ENCODE results near the gene GCDH.

The GCDH gene

GRCh38 chr19:12918253-12918652, 27.3 kb downstream of the GCDH start:
- peaks cover 13% of the 10 kb centered on the region for H3K27me3 ChIP-seq (ENCODE audit: insufficient read depth, low read length)
- H3K36me3 ChIP-seq (ENCODE audit: insufficient read depth, low read depth, low read length): peaks cover 11% of the 10 kb centered on the region
- no peak overlapping the region for H3K4me3 ChIP-seq (ENCODE audit: low read length)
- no peak overlapping the region for H3K9ac ChIP-seq (ENCODE audit: low read depth, low read length)
- peaks cover 9% of the 10 kb centered on the region; the same call in 1 of the 2 replicates for H3K4me1 ChIP-seq (ENCODE audit: insufficient read depth, low read length)
- H3K27ac ChIP-seq (ENCODE audit: low read length): no peak overlapping the region
- H3K9me3 ChIP-seq (ENCODE audit: insufficient read depth, low read depth, low read length): no peaks in the 10 kb centered on the region

GRCh38 chr19:12921047-12921446, 30.1 kb downstream of the GCDH start:
- H3K27me3 ChIP-seq (ENCODE audit: insufficient read depth, low read length): peaks cover 13% of the 10 kb centered on the region
- H3K4me3 ChIP-seq (ENCODE audit: low read length): no peak overlapping the region
- H3K4me1 ChIP-seq (ENCODE audit: insufficient read depth, low read length): no peaks in the 10 kb centered on the region
- no peak overlapping the region for H3K27ac ChIP-seq (ENCODE audit: low read length)
- no peak overlapping the region for H3K9ac ChIP-seq (ENCODE audit: low read depth, low read length)
- peaks cover 36% of the 10 kb centered on the region for H3K36me3 ChIP-seq (ENCODE audit: insufficient read depth, low read depth, low read length)
- no peaks in the 10 kb centered on the region for H3K9me3 ChIP-seq (ENCODE audit: insufficient read depth, low read depth, low read length)

GRCh38 chr19:12922959-12923358, 32.0 kb downstream of the GCDH start:
- H3K9me3 ChIP-seq (ENCODE audit: insufficient read depth, low read depth, low read length): no peaks in the 10 kb centered on the region
- peaks cover 51% of the 10 kb centered on the region for H3K36me3 ChIP-seq (ENCODE audit: insufficient read depth, low read depth, low read length)

GRCh38 chr19:12924621-12925310, 33.8 kb downstream of the GCDH start:
- Histone ChIP-seq H3K9me3 (ENCODE audit: insufficient read depth, low read depth, low read length) (no peaks in the 10 kb centered on the region), H3K4me3 (ENCODE audit: low read length) (no peak overlapping the region), H3K36me3 (ENCODE audit: insufficient read depth, low read depth, low read length) (peaks cover 69% of the 10 kb centered on the region), H3K4me1 (ENCODE audit: insufficient read depth, low read length) (no peaks in the 10 kb centered on the region), H3K27me3 (ENCODE audit: insufficient read depth, low read length) (no peaks in the 10 kb centered on the region), H3K9ac (ENCODE audit: low read depth, low read length) (no peak overlapping the region), H3K27ac (ENCODE audit: low read length) (no peak overlapping the region)

More at GRCh38 chr19:12922959-12923358, 32.0 kb downstream of the GCDH start:
- no peak overlapping the region for H3K9ac ChIP-seq (ENCODE audit: low read depth, low read length)
- no peaks in the 10 kb centered on the region for H3K4me1 ChIP-seq (ENCODE audit: insufficient read depth, low read length)
- H3K4me3 ChIP-seq (ENCODE audit: low read length): no peak overlapping the region
- no peak overlapping the region for H3K27ac ChIP-seq (ENCODE audit: low read length)
- peaks cover 10% of the 10 kb centered on the region for H3K27me3 ChIP-seq (ENCODE audit: insufficient read depth, low read length)

GRCh38 chr19:12930002-12930645, 39.2 kb downstream of the GCDH start:
- Histone ChIP-seq H3K27ac (ENCODE audit: low read length) (no peak overlapping the region), H3K9me3 (ENCODE audit: insufficient read depth, low read depth, low read length) (no peaks in the 10 kb centered on the region), H3K4me3 (ENCODE audit: low read length) (no peak overlapping the region), H3K36me3 (ENCODE audit: insufficient read depth, low read depth, low read length) (peaks cover 55% of the 10 kb centered on the region), H3K27me3 (ENCODE audit: insufficient read depth, low read length) (no peaks in the 10 kb centered on the region), H3K9ac (ENCODE audit: low read depth, low read length) (no peak overlapping the region), H3K4me1 (ENCODE audit: insufficient read depth, low read length) (no peaks in the 10 kb centered on the region)

GRCh38 chr19:12932392-12933286, 41.7 kb downstream of the GCDH start:
- Histone ChIP-seq H3K27ac (ENCODE audit: low read length) (no peak overlapping the region), H3K36me3 (ENCODE audit: insufficient read depth, low read depth, low read length) (peaks cover 35% of the 10 kb centered on the region), H3K4me1 (ENCODE audit: insufficient read depth, low read length) (peaks cover 4% of the 10 kb centered on the region; the same call in 1 of the 2 replicates), H3K4me3 (ENCODE audit: low read length) (peak overlapping the region; percentile 97), H3K9ac (ENCODE audit: low read depth, low read length) (peak overlapping the region; percentile 93), H3K9me3 (ENCODE audit: insufficient read depth, low read depth, low read length) (no peaks in the 10 kb centered on the region), H3K27me3 (ENCODE audit: insufficient read depth, low read length) (no peaks in the 10 kb centered on the region)

- Histone ChIP-seq H3K4me1 (ENCODE audit: insufficient read depth, low read length) (peaks cover 4% of the 10 kb centered on the region; the same call in 1 of the 2 replicates), H3K9me3 (ENCODE audit: insufficient read depth, low read depth, low read length) (no peaks in the 10 kb centered on the region), H3K9ac (ENCODE audit: low read depth, low read length) (peak within 1 kb of the TSS; percentile 93), H3K4me3 (ENCODE audit: low read length) (peak within 1 kb of the TSS; percentile 97), H3K27me3 (ENCODE audit: insufficient read depth, low read length) (no peaks in the 10 kb centered on the region), H3K36me3 (ENCODE audit: insufficient read depth, low read depth, low read length) (peaks cover 28% of the 10 kb centered on the region), H3K27ac (ENCODE audit: low read length) (peak within 1 kb of the TSS; percentile 11)
Measured at GRCh38 chr19:12933287-12934072, 42.5 kb downstream of the GCDH start, which contains the start of gene FARSA. Gene FARSA (minus strand): TSS chr19:12933711. CDS start chr19:12933696, 15 bp downstream.

- Histone ChIP-seq H3K36me3 (ENCODE audit: insufficient read depth, low read depth, low read length) (peaks cover 28% of the 10 kb centered on the region), H3K27me3 (ENCODE audit: insufficient read depth, low read length) (no peaks in the 10 kb centered on the region), H3K4me1 (ENCODE audit: insufficient read depth, low read length) (peaks cover 7% of the 10 kb centered on the region; the same call in 1 of the 2 replicates), H3K4me3 (ENCODE audit: low read length) (no peak overlapping the region), H3K9me3 (ENCODE audit: insufficient read depth, low read depth, low read length) (no peaks in the 10 kb centered on the region), H3K27ac (ENCODE audit: low read length) (no peak overlapping the region), H3K9ac (ENCODE audit: low read depth, low read length) (no peak overlapping the region)
Measured at GRCh38 chr19:12935071-12935470, 44.1 kb downstream of the GCDH start.

GRCh38 chr19:12936582-12936981, 45.6 kb downstream of the GCDH start:
- Histone ChIP-seq H3K9me3 (ENCODE audit: insufficient read depth, low read depth, low read length) (no peaks in the 10 kb centered on the region), H3K27ac (ENCODE audit: low read length) (peak overlapping the region; percentile 67), H3K4me3 (ENCODE audit: low read length) (no peak overlapping the region), H3K36me3 (ENCODE audit: insufficient read depth, low read depth, low read length) (peaks cover 31% of the 10 kb centered on the region), H3K9ac (ENCODE audit: low read depth, low read length) (peak overlapping the region; percentile 33; the same call in 1 of the 2 replicates), H3K27me3 (ENCODE audit: insufficient read depth, low read length) (no peaks in the 10 kb centered on the region), H3K4me1 (ENCODE audit: insufficient read depth, low read length) (peaks cover 9% of the 10 kb centered on the region; the same call in 1 of the 2 replicates)

GRCh38 chr19:12937093-12937926, 46.4 kb downstream of the GCDH start:
- Histone ChIP-seq H3K27ac (ENCODE audit: low read length) (peak overlapping the region; percentile 91), H3K4me1 (ENCODE audit: insufficient read depth, low read length) (peaks cover 9% of the 10 kb centered on the region; the same call in 1 of the 2 replicates), H3K27me3 (ENCODE audit: insufficient read depth, low read length) (no peaks in the 10 kb centered on the region), H3K9ac (ENCODE audit: low read depth, low read length) (peak overlapping the region; percentile 84; the same call in 1 of the 2 replicates), H3K4me3 (ENCODE audit: low read length) (peak overlapping the region; percentile 100), H3K36me3 (ENCODE audit: insufficient read depth, low read depth, low read length) (peaks cover 37% of the 10 kb centered on the region), H3K9me3 (ENCODE audit: insufficient read depth, low read depth, low read length) (no peaks in the 10 kb centered on the region)
